Measurements from ENCODE around the gene LRMDA. TPM values are rescaled to one million over a fixed set of nuclear protein-coding genes. Genes with fewer than 3 reads are reported as not detected.

Gene LRMDA
- total and polyA plus RNA-seq, 7 donors = 1.0 to 5.7 (median 2.5) TPM

- intact Hi-C loops (cut with DNase I) = no loop called here
- ATAC-seq (no peak), DNase-seq (no peak)
- WGBS, 3 donors = 50 to 60% (median 60%) methylated on average over 8 of the region's 8 CpGs
- no peaks in the 10 kb centered on the region for H3K27me3 ChIP-seq (ENCODE audit: insufficient read depth in 3 of 3, low read length in 2 of 3)
- TF ChIP-seq CTCF (IDR thresholded peaks at IDR 0.05) = no peak
- H3K27ac ChIP-seq = no peak overlapping the region
- H3K36me3 ChIP-seq (ENCODE audit: insufficient read depth in 1 of 2, low read depth in 1 of 2) = no peaks in the 10 kb centered on the region
- no peaks in the 10 kb centered on the region for H3K9me3 ChIP-seq
- no peaks in the 10 kb centered on the region for H3K4me1 ChIP-seq
- H3K4me3 ChIP-seq = no peak overlapping the region
Measured at GRCh38 chr10:76459016-76459730, 1027.7 kb downstream of the LRMDA start.

- WGBS, 3 donors = 90 to 94% (median 93%) methylated on average over 3 of the region's 3 CpGs
- no peaks in the 10 kb centered on the region for H3K36me3 ChIP-seq (ENCODE audit: insufficient read depth in 1 of 2, low read depth in 1 of 2)
- H3K4me1 ChIP-seq = no peaks in the 10 kb centered on the region
- no peak overlapping the region for H3K27ac ChIP-seq
- H3K4me3 ChIP-seq = no peak overlapping the region
- H3K27me3 ChIP-seq (ENCODE audit: insufficient read depth in 3 of 3, low read length in 2 of 3) = peaks cover 0 to 2% (median 0%) of the 10 kb centered on the region in 3 donors
- DNase-seq (no peak), ATAC-seq (no peak)
- no peak for TF ChIP-seq CTCF (IDR thresholded peaks at IDR 0.05)
- H3K9me3 ChIP-seq = no peaks in the 10 kb centered on the region
- intact Hi-C loops (cut with DNase I) = no loop called here
Measured at GRCh38 chr10:76461024-76461423, 1029.6 kb downstream of the LRMDA start.

- Histone ChIP-seq H3K9me3 (no peaks in the 10 kb centered on the region), H3K36me3 (ENCODE audit: insufficient read depth in 1 of 2, low read depth in 1 of 2) (no peaks in the 10 kb centered on the region), H3K4me3 (no peak overlapping the region), H3K27ac (no peak overlapping the region), H3K27me3 (ENCODE audit: insufficient read depth in 3 of 3, low read length in 2 of 3) (peaks cover 0 to 2% (median 0%) of the 10 kb centered on the region in 3 donors), H3K4me1 (no peaks in the 10 kb centered on the region)
- WGBS, 3 donors = 48 to 54% (median 52%) methylated on average over 1 of the region's 1 CpG
- intact Hi-C loops (cut with DNase I) = no loop called here
- DNase-seq = no peak
- ATAC-seq = no peak
- TF ChIP-seq CTCF (IDR thresholded peaks at IDR 0.05) = no peak
Measured at GRCh38 chr10:76463111-76463510, 1031.7 kb downstream of the LRMDA start.

- H3K9me3 ChIP-seq = no peaks in the 10 kb centered on the region
- intact Hi-C loops (cut with DNase I) = no loop called here
- DNase-seq (no peak), ATAC-seq (no peak)
- peaks cover 0 to 2% (median 0%) of the 10 kb centered on the region in 3 donors for H3K27me3 ChIP-seq (ENCODE audit: insufficient read depth in 3 of 3, low read length in 2 of 3)
- H3K4me3 ChIP-seq = no peak overlapping the region
- no peaks in the 10 kb centered on the region for H3K36me3 ChIP-seq (ENCODE audit: insufficient read depth in 1 of 2, low read depth in 1 of 2)
- no peaks in the 10 kb centered on the region for H3K4me1 ChIP-seq
- no peak overlapping the region for H3K27ac ChIP-seq
- WGBS, 3 donors = 76 to 84% (median 79%) methylated on average over 6 of the region's 6 CpGs
- TF ChIP-seq CTCF (IDR thresholded peaks at IDR 0.05) = no peak
Measured at GRCh38 chr10:76466836-76467503, 1035.5 kb downstream of the LRMDA start.
